Iris pigment epithelial cell (primary cell): ENCODE measurements around the gene BMPER.

ENCODE experiments used
- DNase-seq: peaks from one replicate; pipeline ENCODE4 v3.0.0-alpha.2; 2011; ENCODE audit warnings: low read depth

BMPER gene

GRCh38 chr7:34062341-34062740 is 157.0 kb downstream of the BMPER start:
- DNase-seq = no peak

- DNase-seq = no peak
These were observed 157.5 kb downstream of the BMPER start for GRCh38 chr7:34062826-34063225.

GRCh38 chr7:34064519-34065158 is 159.3 kb downstream of the BMPER start:
- peak; percentile 88 for DNase-seq

GRCh38 chr7:34066411-34066810 is 161.1 kb downstream of the BMPER start:
- no peak for DNase-seq

GRCh38 chr7:34067005-34067778 is 161.9 kb downstream of the BMPER start:
- peak; percentile 58 for DNase-seq

GRCh38 chr7:34069676-34070075 is 164.3 kb downstream of the BMPER start:
- DNase-seq = peak; percentile 85

GRCh38 chr7:34070511-34071323 is 165.4 kb downstream of the BMPER start:
- DNase-seq = peak; percentile 82

- DNase-seq = peak; percentile 41
These were observed 168.3 kb downstream of the BMPER start for GRCh38 chr7:34073676-34074075.

GRCh38 chr7:34074421-34074820 is 169.1 kb downstream of the BMPER start:
- DNase-seq = no peak

GRCh38 chr7:34075523-34076370 is 170.4 kb downstream of the BMPER start:
- DNase-seq = no peak

GRCh38 chr7:34077168-34077567 is 171.8 kb downstream of the BMPER start:
- no peak for DNase-seq

GRCh38 chr7:34078864-34079263 is 173.5 kb downstream of the BMPER start:
- DNase-seq = no peak

- DNase-seq = peak; percentile 66
These were observed 175.2 kb downstream of the BMPER start for GRCh38 chr7:34080513-34080912.

GRCh38 chr7:34081935-34082334 is 176.6 kb downstream of the BMPER start:
- no peak for DNase-seq

GRCh38 chr7:34083440-34083839 is 178.1 kb downstream of the BMPER start:
- DNase-seq = no peak

- no peak for DNase-seq
These were observed 179.3 kb downstream of the BMPER start for GRCh38 chr7:34084651-34085050.

- DNase-seq = no peak
These were observed 180.7 kb downstream of the BMPER start for GRCh38 chr7:34086064-34086463.

- DNase-seq = no peak
These were observed 181.6 kb downstream of the BMPER start for GRCh38 chr7:34086981-34087380.

GRCh38 chr7:34087892-34088891 is 182.9 kb downstream of the BMPER start:
- DNase-seq = peak; percentile 52

- DNase-seq = no peak
These were observed 185.5 kb downstream of the BMPER start for GRCh38 chr7:34090816-34091215.
